Natural killer cell (primary cell): ENCODE measurements around the gene DAAM2. TPM values are rescaled to one million over a fixed set of nuclear protein-coding genes. Genes with fewer than 3 reads are reported as not detected.
A peak's percentile ranks its signal among the peaks of the same experiment; 100 is the strongest.

Experiments
- ATAC-seq, 3 donors: fragments of 150-1000 bp in 2 of 3; fragments of 200-7000 bp in 1 of 3; cut with Tn5 transposase; 1 replicate in 1 of 3; 2 replicates in 2 of 3; pipeline ENCODE4 v1.10.0; 2021; ENCODE audit warnings: mild to moderate bottlenecking in 2 of 3, moderate library complexity in 2 of 3
- DNase-seq, 2 donors: peaks; one replicate each; pipeline versions ENCODE4 v3.0.0 to v3.0.0-alpha.2; 2013 to 2021; ENCODE audit warnings: mixed read lengths in 1 of 2
- H3K27ac ChIP-seq: one replicate; pipeline ENCODE4 v1.5.1; 2013; ENCODE audit warnings: mild to moderate bottlenecking, low read length
- H3K27me3 ChIP-seq: one replicate; pipeline ENCODE4 v1.6.1; 2013; ENCODE audit warnings: low read length; ENCODE audit not compliant: control insufficient read depth, insufficient read depth
- H3K36me3 ChIP-seq: one replicate; pipeline ENCODE4 v1.6.1; 2013; ENCODE audit warnings: low read length; ENCODE audit not compliant: control insufficient read depth, insufficient read depth
- H3K4me1 ChIP-seq: one replicate; pipeline ENCODE4 v1.6.1; 2013; ENCODE audit warnings: low read length; ENCODE audit not compliant: control insufficient read depth, insufficient read depth
- H3K4me3 ChIP-seq: one replicate; pipeline ENCODE4 v1.5.1; 2013; ENCODE audit warnings: low read length
- H3K9me3 ChIP-seq: one replicate; pipeline ENCODE4 v1.6.1; 2013; ENCODE audit warnings: low read length; ENCODE audit not compliant: control insufficient read depth, insufficient read depth
- H3K27ac Mint-ChIP-seq, 2 donors: one replicate each; pipeline ENCODE4 v1.8.0; 2022; ENCODE audit warnings: mild to moderate bottlenecking in 2 of 2, mixed read lengths in 2 of 2, moderate library complexity in 1 of 2
- H3K27me3 Mint-ChIP-seq, 2 donors: one replicate each; pipeline ENCODE4 v1.8.0; 2022; ENCODE audit warnings: low read depth in 2 of 2, mixed read lengths in 2 of 2
- H3K36me3 Mint-ChIP-seq: one replicate; pipeline ENCODE4 v1.8.0; 2022; ENCODE audit warnings: mixed read lengths
- H3K4me1 Mint-ChIP-seq, 2 donors: one replicate each; pipeline ENCODE4 v1.8.0; 2022; ENCODE audit warnings: mixed read lengths in 2 of 2
- H3K4me3 Mint-ChIP-seq: one replicate; pipeline ENCODE4 v1.8.0; 2022; ENCODE audit warnings: mild to moderate bottlenecking, moderate library complexity, mixed read lengths
- H3K9me3 Mint-ChIP-seq, 2 donors: one replicate each; pipeline ENCODE4 v1.8.0; 2022; ENCODE audit warnings: mixed read lengths in 2 of 2
- WGBS: methylation state at CpG from one replicate; pipeline ENCODE4 v1.1.7; 2013; ENCODE audit warnings: missing lambda C conversion rate; ENCODE audit not compliant: insufficient coverage; 5-methylcytosine and 5-hydroxymethylcytosine counted together
- intact Hi-C: fragments of 100-400 bp; cut with micrococcal nuclease; formaldehyde crosslinking; loops from one replicate; pipeline ENCODE4 v1.14.2; 2022
- total RNA-seq, 4 donors: library from RNA; stranded (reverse); fragments of 120-200 nt in 1 of 4; gene quantifications; one replicate each; pipeline versions ENCODE4 v1.2.3 to v1.2.4, GENCODE V29; 2013 to 2022
- TF ChIP-seq, protein P1 (sequence below): fragments of 200-600 bp; IDR thresholded peaks from one replicate; pipeline ENCODE4 v1.8.0; 2022; ENCODE audit warnings: antibody characterized with exemption

The DAAM2 gene
- total RNA-seq, 3 donors from 2014 or later (not counting 1 experiment from before 2014, with no cell fraction given), result not detected

- H3K9me3 Mint-ChIP-seq, result no peaks in the 10 kb centered on the region
- peak in 1 of 3 donors; percentile 41 for ATAC-seq
These were observed 31.0 kb downstream of the DAAM2 start for GRCh38 chr6:39822846-39823815.

GRCh38 chr6:39824030-39824926 is 32.1 kb downstream of the DAAM2 start:
- no peak overlapping the region for H3K4me3 Mint-ChIP-seq
- H3K27ac ChIP-seq, result no peak overlapping the region
- H3K9me3 Mint-ChIP-seq, result no peaks in the 10 kb centered on the region

More at GRCh38 chr6:39822846-39823815, 31.0 kb downstream of the DAAM2 start:
- no peak overlapping the region for H3K27ac ChIP-seq
- 56% methylated on average over 8 of the region's 8 CpGs for WGBS
- no peaks in the 10 kb centered on the region for H3K36me3 ChIP-seq
- H3K4me3 Mint-ChIP-seq, result no peak overlapping the region
- no peak overlapping the region for H3K27ac Mint-ChIP-seq
- no peaks in the 10 kb centered on the region for H3K27me3 ChIP-seq
- no peaks in the 10 kb centered on the region for H3K36me3 Mint-ChIP-seq
- H3K27me3 Mint-ChIP-seq, result peaks cover 0 to 8% of the 10 kb centered on the region in 2 donors
- TF ChIP-seq, protein P1, sequence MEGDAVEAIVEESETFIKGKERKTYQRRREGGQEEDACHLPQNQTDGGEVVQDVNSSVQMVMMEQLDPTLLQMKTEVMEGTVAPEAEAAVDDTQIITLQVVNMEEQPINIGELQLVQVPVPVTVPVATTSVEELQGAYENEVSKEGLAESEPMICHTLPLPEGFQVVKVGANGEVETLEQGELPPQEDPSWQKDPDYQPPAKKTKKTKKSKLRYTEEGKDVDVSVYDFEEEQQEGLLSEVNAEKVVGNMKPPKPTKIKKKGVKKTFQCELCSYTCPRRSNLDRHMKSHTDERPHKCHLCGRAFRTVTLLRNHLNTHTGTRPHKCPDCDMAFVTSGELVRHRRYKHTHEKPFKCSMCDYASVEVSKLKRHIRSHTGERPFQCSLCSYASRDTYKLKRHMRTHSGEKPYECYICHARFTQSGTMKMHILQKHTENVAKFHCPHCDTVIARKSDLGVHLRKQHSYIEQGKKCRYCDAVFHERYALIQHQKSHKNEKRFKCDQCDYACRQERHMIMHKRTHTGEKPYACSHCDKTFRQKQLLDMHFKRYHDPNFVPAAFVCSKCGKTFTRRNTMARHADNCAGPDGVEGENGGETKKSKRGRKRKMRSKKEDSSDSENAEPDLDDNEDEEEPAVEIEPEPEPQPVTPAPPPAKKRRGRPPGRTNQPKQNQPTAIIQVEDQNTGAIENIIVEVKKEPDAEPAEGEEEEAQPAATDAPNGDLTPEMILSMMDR, result no peak
- no peak overlapping the region for H3K4me3 ChIP-seq
- no peaks in the 10 kb centered on the region for H3K4me1 ChIP-seq
- no peaks in the 10 kb centered on the region for H3K4me1 Mint-ChIP-seq
- intact Hi-C loops, result no loop called here
- H3K9me3 ChIP-seq, result no peaks in the 10 kb centered on the region
- DNase-seq, result no peak

DNA sequence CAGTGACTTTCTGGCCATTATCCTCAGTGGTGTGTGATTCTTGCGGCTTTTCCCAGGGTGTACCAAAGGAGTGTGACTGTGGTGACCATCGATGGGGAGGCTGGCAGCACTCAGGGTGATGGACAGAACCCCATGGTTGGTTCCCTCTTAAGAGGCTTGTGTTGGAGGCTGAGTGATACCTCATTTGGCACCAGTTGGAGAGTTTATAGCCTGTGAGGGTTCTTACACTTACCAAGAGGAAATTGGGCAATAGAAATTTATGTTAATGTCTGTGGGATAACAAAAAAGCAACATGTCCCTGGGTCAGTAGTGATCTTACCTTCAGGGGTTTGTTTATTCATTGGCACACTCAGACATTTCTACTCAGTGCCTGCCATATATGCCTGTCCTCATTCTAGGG is 37.2 kb downstream of the DAAM2 start:
- no peaks in the 10 kb centered on the region for H3K9me3 Mint-ChIP-seq
- intact Hi-C loops, result no loop called here
- Histone ChIP-seq H3K9me3 (no peaks in the 10 kb centered on the region), H3K4me1 (no peaks in the 10 kb centered on the region), H3K27ac (no peak overlapping the region), H3K4me3 (no peak overlapping the region), H3K36me3 (no peaks in the 10 kb centered on the region), H3K27me3 (no peaks in the 10 kb centered on the region)
- H3K4me1 Mint-ChIP-seq, result no peaks in the 10 kb centered on the region
- peaks cover 3 to 8% of the 10 kb centered on the region in 2 donors for H3K27me3 Mint-ChIP-seq
- H3K36me3 Mint-ChIP-seq, result no peaks in the 10 kb centered on the region
- 86% methylated on average over 2 of the region's 2 CpGs for WGBS
- ATAC-seq (no peak), DNase-seq (no peak)
- H3K4me3 Mint-ChIP-seq, result no peak overlapping the region
- TF ChIP-seq, protein P1, result no peak
- H3K27ac Mint-ChIP-seq, result no peak overlapping the region

More at GRCh38 chr6:39824030-39824926, 32.1 kb downstream of the DAAM2 start:
- Mint-ChIP-seq H3K36me3 (no peaks in the 10 kb centered on the region), H3K27me3 (peaks cover 0 to 8% of the 10 kb centered on the region in 2 donors), H3K27ac (no peak overlapping the region), H3K4me1 (no peaks in the 10 kb centered on the region)
- H3K9me3 ChIP-seq, result no peaks in the 10 kb centered on the region
- DNase-seq (no peak), ATAC-seq (no peak)
- no peaks in the 10 kb centered on the region for H3K4me1 ChIP-seq
- intact Hi-C loops, result no loop called here
- no peaks in the 10 kb centered on the region for H3K36me3 ChIP-seq
- H3K4me3 ChIP-seq, result no peak overlapping the region
- no peaks in the 10 kb centered on the region for H3K27me3 ChIP-seq
- 93% methylated on average over 9 of the region's 9 CpGs for whole genome bisulfite sequencing
- TF ChIP-seq, protein P1, result no peak
